ENCODE results near the gene KCNMB1. TPM values are rescaled to one million over a fixed set of nuclear protein-coding genes. Genes with fewer than 3 reads are reported as not detected.

KCNMB1 gene
- total and polyA plus RNA-seq, 8 donors = 0.78 to 5.0 (median 1.3) TPM

DNA sequence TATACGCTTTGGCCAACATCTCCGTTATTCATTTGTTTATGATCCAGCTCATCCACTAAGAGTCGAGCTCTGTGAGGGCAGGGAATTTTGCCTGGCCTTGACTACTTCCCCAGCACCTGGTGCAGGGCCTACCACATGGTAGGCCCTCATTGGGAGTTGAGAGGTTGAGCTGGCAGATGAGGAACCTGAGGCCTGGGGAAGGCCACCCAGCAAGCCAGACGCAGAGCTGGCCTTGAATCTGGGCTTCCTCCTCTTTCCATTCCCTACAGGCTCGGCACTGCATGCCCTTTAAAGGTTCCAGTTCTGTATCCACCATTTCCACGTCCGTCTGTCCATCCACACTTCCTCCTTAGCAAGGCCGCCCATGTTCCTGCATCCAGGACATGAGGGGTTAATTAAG, 24.2 kb downstream of the KCNMB1 start:
- intact Hi-C loops (cut with DNase I) = no loop called here

DNA sequence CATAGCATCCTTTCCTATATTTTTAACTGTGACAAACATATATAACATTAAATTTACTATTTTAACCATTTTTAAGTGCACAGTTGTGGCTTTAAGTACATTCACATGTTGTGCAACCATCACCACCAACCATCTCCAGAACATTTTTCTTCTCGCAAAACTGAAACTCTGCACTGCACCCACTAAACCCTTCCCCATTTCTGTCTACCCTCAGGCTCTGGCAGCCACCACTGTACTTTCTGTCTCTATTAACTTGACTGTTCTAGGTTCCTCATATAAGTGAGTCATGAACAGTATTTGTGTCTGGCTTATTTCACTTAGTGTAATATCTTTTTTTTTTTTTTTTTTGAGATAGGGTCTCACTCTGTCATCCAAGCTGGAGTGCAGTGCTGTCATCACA, 25.5 kb downstream of the KCNMB1 start:
- Histone ChIP-seq H3K4me3 (no peak overlapping the region), H3K9me3 (no peaks in the 10 kb centered on the region), H3K4me1 (peaks cover 4 to 69% of the 10 kb centered on the region in 2 donors), H3K36me3 (no peaks in the 10 kb centered on the region), H3K27ac (peak overlapping the region in 1 of 2 donors; percentile 78), H3K27me3 (no peaks in the 10 kb centered on the region)
- peak; percentile 59 for ATAC-seq
- DNase-seq = no peak
- TF ChIP-seq, protein P1, sequence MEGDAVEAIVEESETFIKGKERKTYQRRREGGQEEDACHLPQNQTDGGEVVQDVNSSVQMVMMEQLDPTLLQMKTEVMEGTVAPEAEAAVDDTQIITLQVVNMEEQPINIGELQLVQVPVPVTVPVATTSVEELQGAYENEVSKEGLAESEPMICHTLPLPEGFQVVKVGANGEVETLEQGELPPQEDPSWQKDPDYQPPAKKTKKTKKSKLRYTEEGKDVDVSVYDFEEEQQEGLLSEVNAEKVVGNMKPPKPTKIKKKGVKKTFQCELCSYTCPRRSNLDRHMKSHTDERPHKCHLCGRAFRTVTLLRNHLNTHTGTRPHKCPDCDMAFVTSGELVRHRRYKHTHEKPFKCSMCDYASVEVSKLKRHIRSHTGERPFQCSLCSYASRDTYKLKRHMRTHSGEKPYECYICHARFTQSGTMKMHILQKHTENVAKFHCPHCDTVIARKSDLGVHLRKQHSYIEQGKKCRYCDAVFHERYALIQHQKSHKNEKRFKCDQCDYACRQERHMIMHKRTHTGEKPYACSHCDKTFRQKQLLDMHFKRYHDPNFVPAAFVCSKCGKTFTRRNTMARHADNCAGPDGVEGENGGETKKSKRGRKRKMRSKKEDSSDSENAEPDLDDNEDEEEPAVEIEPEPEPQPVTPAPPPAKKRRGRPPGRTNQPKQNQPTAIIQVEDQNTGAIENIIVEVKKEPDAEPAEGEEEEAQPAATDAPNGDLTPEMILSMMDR (IDR thresholded peaks at IDR 0.05) = no peak
- intact Hi-C loops (cut with DNase I) = no loop called here

More for the DNA sequence above, 24.2 kb downstream of the KCNMB1 start:
- Histone ChIP-seq H3K4me3 (no peak overlapping the region), H3K27ac (no peak overlapping the region), H3K27me3 (no peaks in the 10 kb centered on the region), H3K9me3 (no peaks in the 10 kb centered on the region), H3K4me1 (peaks cover 4 to 56% of the 10 kb centered on the region in 2 donors), H3K36me3 (no peaks in the 10 kb centered on the region)
- no peak for DNase-seq
- no peak for ATAC-seq
- TF ChIP-seq, protein P1 (IDR thresholded peaks at IDR 0.05) = no peak

DNA sequence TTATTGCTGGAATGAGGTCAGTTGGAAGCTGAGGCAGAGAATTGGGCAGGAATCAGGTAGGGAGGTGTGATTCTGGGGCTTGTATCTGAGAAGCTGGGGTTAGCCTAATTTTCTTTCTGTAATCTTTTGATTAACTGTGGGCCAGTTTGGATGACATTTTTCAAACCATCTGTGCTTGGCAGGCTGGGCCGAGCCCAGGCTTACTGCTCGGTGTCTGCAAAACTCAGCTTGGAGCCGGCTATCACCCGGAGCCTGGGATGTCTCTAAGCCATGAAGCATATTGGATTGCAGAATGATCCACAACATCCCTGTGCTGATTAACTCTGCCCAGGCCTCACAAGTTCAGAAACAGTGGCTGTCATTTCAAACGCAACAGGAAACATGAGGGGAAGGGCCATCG, 26.5 kb downstream of the KCNMB1 start:
- ATAC-seq = no peak
- TF ChIP-seq, protein P1 (IDR thresholded peaks at IDR 0.05) = no peak
- Histone ChIP-seq H3K36me3 (no peaks in the 10 kb centered on the region), H3K9me3 (no peaks in the 10 kb centered on the region), H3K4me1 (peaks cover 4 to 80% of the 10 kb centered on the region in 2 donors), H3K4me3 (no peak overlapping the region), H3K27me3 (no peaks in the 10 kb centered on the region), H3K27ac (peak overlapping the region in 1 of 2 donors; percentile 78)
- no peak for DNase-seq
- intact Hi-C loops (cut with DNase I) = no loop called here

DNA sequence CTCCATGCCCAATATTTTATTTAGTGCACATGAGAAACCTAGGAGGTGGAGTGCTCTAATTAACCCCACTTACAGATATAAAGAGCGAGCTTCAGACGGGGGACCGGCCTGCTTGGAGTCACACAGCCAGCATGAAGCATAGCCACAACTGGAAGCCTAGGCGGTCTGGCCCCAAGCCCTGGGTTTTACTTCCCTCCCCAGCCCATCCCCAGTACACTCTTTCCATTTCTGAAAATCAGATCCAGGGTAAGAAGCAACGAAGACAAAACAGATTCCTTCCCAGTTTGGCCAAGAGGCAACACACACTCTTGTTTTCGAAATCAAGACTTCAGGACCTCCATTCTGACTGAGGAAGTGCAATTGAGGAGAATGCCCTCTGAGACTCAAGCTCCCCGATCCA, 27.1 kb downstream of the KCNMB1 start:
- no peak for DNase-seq
- Histone ChIP-seq H3K4me3 (no peak overlapping the region), H3K9me3 (no peaks in the 10 kb centered on the region), H3K4me1 (peaks cover 4 to 85% of the 10 kb centered on the region in 2 donors), H3K36me3 (no peaks in the 10 kb centered on the region), H3K27ac (peak overlapping the region in 1 of 2 donors; percentile 78), H3K27me3 (no peaks in the 10 kb centered on the region)
- peak; percentile 8 for ATAC-seq
- intact Hi-C loops (cut with DNase I) = no loop called here
- TF ChIP-seq, protein P1 (IDR thresholded peaks at IDR 0.05) = no peak

DNA sequence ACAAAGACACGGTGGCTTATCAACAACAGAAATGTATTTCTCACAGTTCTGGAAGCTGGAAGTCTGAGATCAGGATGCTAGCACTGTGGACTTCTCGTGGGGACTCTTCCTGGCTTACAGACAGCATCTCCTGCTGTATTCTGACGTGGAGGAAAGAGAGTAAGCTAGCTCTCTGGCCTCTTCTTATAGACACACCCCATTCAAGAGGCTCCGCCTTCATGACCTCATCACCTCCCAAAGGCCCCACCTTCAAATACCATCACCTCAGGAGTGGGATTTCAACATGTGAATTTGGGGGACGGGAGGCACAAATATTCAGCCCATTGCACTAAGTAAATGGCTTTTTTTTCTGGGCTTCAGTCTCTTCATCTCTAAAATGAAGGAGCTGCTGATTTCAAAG, 27.6 kb downstream of the KCNMB1 start:
- TF ChIP-seq, protein P1 (IDR thresholded peaks at IDR 0.05) = no peak
- Histone ChIP-seq H3K36me3 (no peaks in the 10 kb centered on the region), H3K27ac (peak overlapping the region in 1 of 2 donors; percentile 78), H3K27me3 (no peaks in the 10 kb centered on the region), H3K4me1 (peaks cover 4 to 87% of the 10 kb centered on the region in 2 donors), H3K9me3 (no peaks in the 10 kb centered on the region), H3K4me3 (no peak overlapping the region)
- no peak for ATAC-seq
- peak in 1 of 4 donors; percentile 45 for DNase-seq
- intact Hi-C loops (cut with DNase I) = no loop called here

Measured in left lung (tissue), 10 donors.